HepG2 (cell line): ENCODE measurements around the gene FHIT. TPM values are rescaled to one million over a fixed set of nuclear protein-coding genes. Genes with fewer than 3 reads are reported as not detected.

Experiments
- ATAC-seq: fragments of 200-7000 bp; cut with Tn5 transposase; 3 replicates; pipeline ENCODE4 v1.9.1; 2020; ENCODE audit warnings: mild to moderate bottlenecking, moderate library complexity
- BruUV-seq: library from RNA; stranded (reverse); fragments of 400-500 nt; replicated peaks from 2 replicates; lab custom pipeline; 2021; lab: Mats Ljungman, UMichigan
- CTCF ChIA-PET: fragments of 300-600 bp; formaldehyde crosslinking; extraction: SDS; loops from one replicate; lab custom pipeline; 2021; ENCODE audit warnings: low total read pairs, inconsistent platforms, low intra/inter-chr PET ratio; lab: Yijun Ruan, JAX
- POLR2A ChIA-PET: fragments of 350-600 bp; sonication (Branson Sonifier 250); formaldehyde crosslinking; loops from one replicate; lab custom pipeline; 2020; ENCODE audit warnings: antibody characterized with exemption, inconsistent platforms; lab: Yijun Ruan, JAX
- DNase-seq: peaks from one replicate; pipeline ENCODE4 v3.0.0-alpha.2; 2015; ENCODE audit warnings: low spot score
- FAIRE-seq: peaks from 3 replicates; lab custom pipeline; 2011; peaks lifted over from hg19 to GRCh38; lab: Jason Lieb, UNC
- H2AFZ ChIP-seq: one replicate; pipeline ENCODE4 v1.6.1; 2011; ENCODE audit warnings: low read length, inconsistent platforms
- H3K27ac ChIP-seq: fragments of 300-600 bp; 3 replicates; pipeline ENCODE4 v1.8.0; 2011; ENCODE audit warnings: mixed run types, mild to moderate bottlenecking, mixed read lengths, low read length, inconsistent platforms; ENCODE audit not compliant: insufficient read depth; ENCODE audit errors: extremely low read length
- H3K27me3 ChIP-seq, 2 experiments: fragments of 200-600 bp in 1 of 2; 2 replicates in 1 of 2; 3 replicates in 1 of 2; pipeline versions ENCODE4 v1.6.0 to v1.8.0; 2011; ENCODE audit warnings: low read length in 2 of 2, mild to moderate bottlenecking in 2 of 2, moderate library complexity in 2 of 2, inconsistent platforms in 1 of 2; ENCODE audit not compliant: insufficient read depth in 2 of 2, control insufficient read depth in 1 of 2
- H3K36me3 ChIP-seq, 2 experiments: fragments of 200-600 bp in 1 of 2; replicated peaks in 1 of 2; 2 replicates in 1 of 2; 3 replicates in 1 of 2; pipeline versions ENCODE4 v1.5.1 to v1.8.0; 2011; ENCODE audit warnings: low read length in 2 of 2, inconsistent platforms in 1 of 2; ENCODE audit not compliant: insufficient read depth in 2 of 2, control insufficient read depth in 1 of 2
- H3K4me1 ChIP-seq: 2 replicates; pipeline ENCODE4 v1.5.1; 2012; ENCODE audit warnings: low read length, inconsistent platforms; ENCODE audit not compliant: insufficient read depth
- H3K4me2 ChIP-seq: 2 replicates; pipeline ENCODE4 v1.6.0; 2011; ENCODE audit warnings: low read depth, low read length, inconsistent platforms
- H3K4me3 ChIP-seq, 3 experiments: fragments of 200-600 bp in 1 of 3; sonication (generic), shearing (Covaris generic) in 1 of 3; replicated peaks in 1 of 3; 2 replicates each; pipeline ENCODE4 v1.5.1; 2011 to 2016; ENCODE audit warnings: low read length in 3 of 3, inconsistent platforms in 2 of 3, low read depth in 2 of 3, mild to moderate bottlenecking in 2 of 3, control low read depth in 1 of 3, mixed read lengths in 1 of 3; ENCODE audit not compliant: insufficient read depth in 1 of 3
- H3K79me2 ChIP-seq: one replicate; pipeline ENCODE4 v1.6.1; 2011; ENCODE audit warnings: low read length, inconsistent platforms; ENCODE audit not compliant: insufficient read depth
- H3K9ac ChIP-seq: 2 replicates; pipeline ENCODE4 v1.6.0; 2011; ENCODE audit warnings: mild to moderate bottlenecking, low read depth, low read length, inconsistent platforms; ENCODE audit not compliant: insufficient read depth
- H3K9me3 ChIP-seq: 2 replicates; pipeline ENCODE4 v1.5.1; 2012; ENCODE audit warnings: mild to moderate bottlenecking, low read length
- H4K20me1 ChIP-seq: 2 replicates; pipeline ENCODE4 v1.6.0; 2011; ENCODE audit warnings: inconsistent platforms, mild to moderate bottlenecking, low read length, moderate library complexity; ENCODE audit not compliant: insufficient read depth
- BHLHE40 ChIP-seq: IDR thresholded peaks from 2 replicates; pipeline ENCODE4 v1.6.1; 2011; ENCODE audit warnings: low read length, improper control_type of control experiment
- DDIT3 ChIP-seq: sonication (generic); formaldehyde crosslinking; IDR thresholded peaks from 2 replicates; pipeline ENCODE4 v1.4.0; 2020; ENCODE audit warnings: mild to moderate bottlenecking, missing genetic modification reagents
- HNRNPUL1 ChIP-seq: fragments of 200-400 bp; formaldehyde crosslinking; IDR thresholded peaks from 2 replicates; pipeline ENCODE4 v1.6.1; 2017; ENCODE audit warnings: low read depth, mild to moderate bottlenecking, low read length, moderate library complexity
- KLF12 ChIP-seq: sonication (generic); formaldehyde crosslinking; IDR thresholded peaks from 2 replicates; pipeline ENCODE4 v1.4.0; 2020; ENCODE audit warnings: missing genetic modification reagents, borderline replicate concordance
- KLF9 ChIP-seq: IDR thresholded peaks from 2 replicates; pipeline ENCODE4 v1.6.1; 2016; ENCODE audit warnings: low read depth
- RBAK ChIP-seq: sonication (generic); formaldehyde crosslinking; IDR thresholded peaks from 2 replicates; pipeline ENCODE4 v1.5.1; 2020; ENCODE audit warnings: mild to moderate bottlenecking, missing genetic modification reagents
- RXRB ChIP-seq: IDR thresholded peaks from 2 replicates; pipeline ENCODE4 v1.6.1; 2016; ENCODE audit warnings: borderline replicate concordance, missing genetic modification reagents, missing compliant biosample characterization
- SMAD3 ChIP-seq: sonication (generic); formaldehyde crosslinking; IDR thresholded peaks from 2 replicates; pipeline ENCODE4 v1.4.0; 2020; ENCODE audit warnings: missing genetic modification reagents
- SNAI1 ChIP-seq: sonication (generic); formaldehyde crosslinking; IDR thresholded peaks from 2 replicates; pipeline ENCODE4 v1.5.0; 2020; ENCODE audit warnings: mild to moderate bottlenecking, missing genetic modification reagents, borderline replicate concordance
- UBTF ChIP-seq: sonication (generic); formaldehyde crosslinking; IDR thresholded peaks from 2 replicates; pipeline ENCODE4 v1.4.0; 2020; ENCODE audit warnings: mild to moderate bottlenecking, missing genetic modification reagents
- ZNF460 ChIP-seq: sonication (generic); formaldehyde crosslinking; IDR thresholded peaks from 2 replicates; pipeline ENCODE4 v1.5.1; 2020; ENCODE audit warnings: missing genetic modification reagents, mild to moderate bottlenecking, borderline replicate concordance
- WGBS: methylation state at CpG from one replicate; pipeline ENCODE4 v1.1.6; 2017; ENCODE audit warnings: low lambda C conversion rate; 5-methylcytosine and 5-hydroxymethylcytosine counted together
- in situ Hi-C: cut with HindIII; loops from 2 replicates; pipeline ENCODE4 v1.10.0; 2017; ENCODE audit warnings: low pct_unique_long_range_greater_than_20kb; ENCODE audit not compliant: extremely low pct_ligation_motif_present
- intact Hi-C: fragments of 100-400 bp; cut with micrococcal nuclease; formaldehyde crosslinking; loops from one replicate; pipeline ENCODE4 v1.10.0; 2022; ENCODE audit not compliant: unreplicated experiment
- polyA plus RNA-seq, 8 experiments: library from polyadenylated mRNA; depleted of rRNA in 3 of 8; stranded (reverse) in 7 of 8; unstranded in 1 of 8; fragments of >200 nt; fragmentation: Illumina TruSeq in 4 of 8; extraction: Trizol in 4 of 8; gene quantifications; 2 replicates each; pipeline versions ENCODE4 v1.2.1 to v1.2.3, GENCODE V29; 2011 to 2016; ENCODE audit warnings: low read depth in 4 of 8, missing spikeins in 1 of 8, mixed read lengths in 1 of 8; ENCODE audit not compliant: insufficient read depth in 1 of 8
- total RNA-seq, 5 experiments: library from RNA; depleted of rRNA; stranded (reverse); fragments of >200 nt; fragmentation: Illumina TruSeq; extraction: Trizol; gene quantifications; 2 replicates each; pipeline ENCODE4 v1.2.3, GENCODE V29; 2016; ENCODE audit warnings: low read depth in 1 of 5
- TF ChIP-seq, protein P1 (sequence below): sonication (generic); formaldehyde crosslinking; IDR thresholded peaks from 2 replicates; pipeline ENCODE4 v1.5.0; 2020; ENCODE audit warnings: missing genetic modification reagents
- TF ChIP-seq, protein P2 (sequence below): sonication (generic); formaldehyde crosslinking; IDR thresholded peaks from 2 replicates; pipeline ENCODE4 v1.4.0; 2020; ENCODE audit warnings: missing genetic modification reagents, borderline replicate concordance
- TF ChIP-seq, protein P3 (sequence below): sonication (generic); formaldehyde crosslinking; IDR thresholded peaks from 2 replicates; pipeline ENCODE4 v1.5.1; 2020; ENCODE audit warnings: missing genetic modification reagents, mild to moderate bottlenecking, borderline replicate concordance

FHIT gene
- total and polyA plus RNA-seq, 2 of the 13 experiments (the other 11 are each of a cell fraction or from before 2014, with no cell fraction given): 4.0 to 4.6 TPM

DNA sequence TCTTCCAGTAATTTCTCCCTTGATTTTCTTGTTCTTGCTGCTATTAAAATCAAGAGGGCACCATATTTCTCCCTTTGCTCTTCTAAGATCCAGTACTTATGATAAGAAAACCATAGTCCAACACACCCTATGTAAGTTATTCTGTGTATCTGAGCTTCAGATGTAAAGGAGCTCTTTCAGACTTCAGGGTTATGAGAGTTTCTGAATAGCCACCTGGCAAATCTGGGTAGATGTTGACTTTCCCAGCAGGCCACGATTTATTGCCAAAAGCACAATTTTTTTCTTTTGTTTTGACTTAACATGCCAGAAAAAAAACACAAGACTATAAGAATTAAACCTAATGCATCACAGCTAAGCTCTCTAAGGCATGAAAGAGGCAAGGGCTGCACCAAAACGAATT is 1045.0 kb downstream of the FHIT start (continued):
- no peak for TF ChIP-seq ZNF460 (CRISPR knock-in tag)
- TF ChIP-seq DDIT3 (CRISPR knock-in tag): no peak
- no peak for TF ChIP-seq UBTF (CRISPR knock-in tag)
- no peak for TF ChIP-seq RBAK (CRISPR knock-in tag)
- TF ChIP-seq KLF12 (CRISPR knock-in tag): no peak
- no peak for TF ChIP-seq HNRNPUL1
- no peak for TF ChIP-seq BHLHE40
- no peak for TF ChIP-seq KLF9 (CRISPR knock-in tag)
- TF ChIP-seq, protein P1, sequence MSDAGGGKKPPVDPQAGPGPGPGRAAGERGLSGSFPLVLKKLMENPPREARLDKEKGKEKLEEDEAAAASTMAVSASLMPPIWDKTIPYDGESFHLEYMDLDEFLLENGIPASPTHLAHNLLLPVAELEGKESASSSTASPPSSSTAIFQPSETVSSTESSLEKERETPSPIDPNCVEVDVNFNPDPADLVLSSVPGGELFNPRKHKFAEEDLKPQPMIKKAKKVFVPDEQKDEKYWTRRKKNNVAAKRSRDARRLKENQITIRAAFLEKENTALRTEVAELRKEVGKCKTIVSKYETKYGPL (CRISPR knock-in tag): no peak
- TF ChIP-seq, all 625 proteins: peak for 0

DNA sequence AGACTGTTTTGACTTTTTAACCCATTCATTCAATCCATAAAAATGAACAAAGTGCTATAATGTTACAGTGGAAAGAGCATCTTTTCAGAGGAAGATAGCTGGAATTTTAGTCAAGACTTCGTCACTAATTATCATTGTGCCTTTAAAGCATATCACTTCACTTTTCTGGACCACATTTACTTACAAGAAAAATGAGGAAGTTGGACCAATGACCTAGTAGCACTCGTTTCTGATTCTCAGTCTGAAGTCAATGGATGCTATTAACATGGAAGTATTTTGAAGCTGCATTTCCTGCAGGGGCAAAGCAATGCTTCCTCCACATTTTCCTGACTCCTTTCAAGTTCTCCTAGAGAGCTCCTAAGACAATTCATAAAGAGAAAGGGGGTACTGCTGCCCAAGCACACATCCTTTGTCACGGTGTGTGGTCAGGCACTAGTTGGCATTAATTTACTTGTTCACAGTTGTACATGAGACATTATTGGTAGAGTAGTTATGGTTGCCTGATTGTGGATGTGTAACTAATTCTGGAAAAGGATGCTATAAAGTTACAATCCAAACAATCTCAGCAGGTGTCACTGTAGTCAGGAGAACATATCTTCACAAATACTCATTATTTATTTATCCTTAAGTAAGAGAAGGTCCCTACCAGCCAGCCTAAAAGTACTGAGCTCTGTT is 1049.1 kb downstream of the FHIT start:
- no peak for FAIRE-seq
- no peak overlapping the region for H3K27ac ChIP-seq
- no TSS peak for BruUV-seq
- ChIA-PET CTCF (no interaction called here), POLR2A (no interaction called here)
- 2% methylated on average over 3 of the region's 3 CpGs for WGBS
- no peak for ATAC-seq
- no peak overlapping the region for H3K4me2 ChIP-seq
- intact Hi-C loops (no loop called here), in situ Hi-C loops (no loop called here)
- no peak overlapping the region for H2AFZ ChIP-seq
- H3K4me1 ChIP-seq: no peaks in the 10 kb centered on the region
- H3K36me3 ChIP-seq: no peaks in the 10 kb centered on the region
- H3K27me3 ChIP-seq: no peaks in the 10 kb centered on the region
- no peak for DNase-seq
- no peaks in the 10 kb centered on the region for H3K79me2 ChIP-seq
- no peaks in the 10 kb centered on the region for H4K20me1 ChIP-seq
- no peak overlapping the region for H3K4me3 ChIP-seq
- no peaks in the 10 kb centered on the region for H3K9me3 ChIP-seq
- H3K9ac ChIP-seq: no peak overlapping the region
- TF ChIP-seq SNAI1 (CRISPR knock-in tag): no peak
- TF ChIP-seq RXRB (CRISPR knock-in tag): no peak
- TF ChIP-seq, protein P2, sequence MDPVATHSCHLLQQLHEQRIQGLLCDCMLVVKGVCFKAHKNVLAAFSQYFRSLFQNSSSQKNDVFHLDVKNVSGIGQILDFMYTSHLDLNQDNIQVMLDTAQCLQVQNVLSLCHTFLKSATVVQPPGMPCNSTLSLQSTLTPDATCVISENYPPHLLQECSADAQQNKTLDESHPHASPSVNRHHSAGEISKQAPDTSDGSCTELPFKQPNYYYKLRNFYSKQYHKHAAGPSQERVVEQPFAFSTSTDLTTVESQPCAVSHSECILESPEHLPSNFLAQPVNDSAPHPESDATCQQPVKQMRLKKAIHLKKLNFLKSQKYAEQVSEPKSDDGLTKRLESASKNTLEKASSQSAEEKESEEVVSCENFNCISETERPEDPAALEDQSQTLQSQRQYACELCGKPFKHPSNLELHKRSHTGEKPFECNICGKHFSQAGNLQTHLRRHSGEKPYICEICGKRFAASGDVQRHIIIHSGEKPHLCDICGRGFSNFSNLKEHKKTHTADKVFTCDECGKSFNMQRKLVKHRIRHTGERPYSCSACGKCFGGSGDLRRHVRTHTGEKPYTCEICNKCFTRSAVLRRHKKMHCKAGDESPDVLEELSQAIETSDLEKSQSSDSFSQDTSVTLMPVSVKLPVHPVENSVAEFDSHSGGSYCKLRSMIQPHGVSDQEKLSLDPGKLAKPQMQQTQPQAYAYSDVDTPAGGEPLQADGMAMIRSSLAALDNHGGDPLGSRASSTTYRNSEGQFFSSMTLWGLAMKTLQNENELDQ (CRISPR knock-in tag): no peak
- TF ChIP-seq SMAD3: no peak
- TF ChIP-seq, protein P3, sequence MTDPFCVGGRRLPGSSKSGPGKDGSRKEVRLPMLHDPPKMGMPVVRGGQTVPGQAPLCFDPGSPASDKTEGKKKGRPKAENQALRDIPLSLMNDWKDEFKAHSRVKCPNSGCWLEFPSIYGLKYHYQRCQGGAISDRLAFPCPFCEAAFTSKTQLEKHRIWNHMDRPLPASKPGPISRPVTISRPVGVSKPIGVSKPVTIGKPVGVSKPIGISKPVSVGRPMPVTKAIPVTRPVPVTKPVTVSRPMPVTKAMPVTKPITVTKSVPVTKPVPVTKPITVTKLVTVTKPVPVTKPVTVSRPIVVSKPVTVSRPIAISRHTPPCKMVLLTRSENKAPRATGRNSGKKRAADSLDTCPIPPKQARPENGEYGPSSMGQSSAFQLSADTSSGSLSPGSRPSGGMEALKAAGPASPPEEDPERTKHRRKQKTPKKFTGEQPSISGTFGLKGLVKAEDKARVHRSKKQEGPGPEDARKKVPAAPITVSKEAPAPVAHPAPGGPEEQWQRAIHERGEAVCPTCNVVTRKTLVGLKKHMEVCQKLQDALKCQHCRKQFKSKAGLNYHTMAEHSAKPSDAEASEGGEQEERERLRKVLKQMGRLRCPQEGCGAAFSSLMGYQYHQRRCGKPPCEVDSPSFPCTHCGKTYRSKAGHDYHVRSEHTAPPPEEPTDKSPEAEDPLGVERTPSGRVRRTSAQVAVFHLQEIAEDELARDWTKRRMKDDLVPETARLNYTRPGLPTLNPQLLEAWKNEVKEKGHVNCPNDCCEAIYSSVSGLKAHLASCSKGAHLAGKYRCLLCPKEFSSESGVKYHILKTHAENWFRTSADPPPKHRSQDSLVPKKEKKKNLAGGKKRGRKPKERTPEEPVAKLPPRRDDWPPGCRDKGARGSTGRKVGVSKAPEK (CRISPR knock-in tag): no peak
